HG03095 (cell line): ENCODE measurements around the gene SCFD2.
"Not testable (repeated sequence)": the region's sequence is repeated elsewhere in the genome, so short reads cannot be mapped to it uniquely, and the experiment has no call there.

Source experiments
- ATAC-seq: cut with Tn5 transposase; IDR thresholded peaks from one replicate; pipeline ENCODE4 v1.9.1; 2021; ENCODE audit warnings: moderate library complexity; ENCODE audit not compliant: unreplicated experiment

SCFD2 gene

DNA sequence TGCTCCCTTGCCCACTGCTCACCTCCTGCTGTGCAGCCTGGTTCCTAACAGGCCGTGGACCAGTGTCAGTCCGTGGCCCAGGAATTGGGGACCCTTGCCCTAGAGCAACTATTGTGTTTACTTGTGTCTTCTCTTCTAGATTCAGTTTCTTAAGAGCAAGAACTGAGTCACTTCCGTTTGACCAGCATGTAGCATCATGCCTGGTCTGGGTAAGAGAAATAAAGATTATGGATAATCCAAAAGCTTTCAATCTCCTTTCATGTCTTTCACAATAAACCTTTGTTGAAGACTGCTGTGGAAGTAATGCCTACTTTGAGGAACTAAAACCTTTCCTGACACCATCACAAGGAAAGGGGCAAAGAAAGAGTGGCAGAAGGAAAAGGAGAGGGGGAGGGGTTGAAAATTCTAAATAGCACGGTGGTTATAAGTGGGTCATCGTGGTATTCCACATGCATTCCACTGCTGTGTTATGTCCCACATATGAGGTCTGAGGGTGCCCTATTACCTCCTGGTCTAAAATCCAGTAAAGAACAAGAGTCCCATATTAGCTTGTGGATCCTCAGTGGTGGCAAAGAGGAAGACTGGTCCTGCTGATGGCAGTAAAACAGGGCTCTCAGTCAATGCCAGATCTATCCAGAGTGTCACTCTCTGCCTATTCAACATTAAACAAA, 370.4 kb downstream of the SCFD2 start:
- no peak for ATAC-seq

DNA sequence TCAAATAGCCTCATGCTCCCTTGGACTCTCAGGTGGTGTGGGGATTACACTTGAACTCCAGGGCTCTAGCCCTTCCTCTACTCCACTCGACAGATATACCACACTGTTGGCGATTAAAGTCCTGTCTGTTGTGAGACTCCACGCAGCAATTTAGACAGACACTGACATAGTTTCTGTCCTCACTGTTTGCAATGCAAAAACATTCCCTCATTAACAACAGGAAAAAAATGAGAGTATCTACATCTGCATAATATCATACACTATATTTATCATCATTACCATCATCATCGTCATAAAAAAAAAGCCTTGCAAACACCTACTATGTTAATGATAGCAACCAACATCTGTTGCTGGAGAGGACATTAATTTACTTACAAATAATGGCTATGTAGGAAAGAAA, 371.3 kb downstream of the SCFD2 start:
- no peak for ATAC-seq

- no peak for ATAC-seq
Observed at GRCh38 chr4:52993771-52994170, 372.1 kb downstream of the SCFD2 start.

DNA sequence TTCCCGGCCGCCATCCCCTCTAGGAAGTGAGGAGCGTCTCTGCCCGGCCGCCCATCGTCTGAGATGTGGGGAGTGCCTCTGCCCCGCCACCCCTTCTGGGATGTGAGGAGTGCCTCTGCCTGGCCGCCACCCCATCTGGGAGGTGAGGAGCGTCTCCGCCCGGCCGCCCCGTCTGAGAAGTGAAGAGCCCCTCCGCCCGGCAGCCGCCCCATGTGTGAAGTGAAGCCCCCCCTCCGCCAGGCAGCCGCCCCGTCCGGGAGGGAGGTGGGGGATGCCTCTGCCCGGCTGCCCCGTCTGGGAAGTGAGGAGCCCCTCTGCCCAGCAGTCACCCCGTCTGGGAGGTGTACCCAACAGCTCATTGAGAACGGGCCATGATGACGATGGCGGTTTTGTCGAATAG, 373.3 kb downstream of the SCFD2 start:
- not testable (repeated sequence) for ATAC-seq

DNA sequence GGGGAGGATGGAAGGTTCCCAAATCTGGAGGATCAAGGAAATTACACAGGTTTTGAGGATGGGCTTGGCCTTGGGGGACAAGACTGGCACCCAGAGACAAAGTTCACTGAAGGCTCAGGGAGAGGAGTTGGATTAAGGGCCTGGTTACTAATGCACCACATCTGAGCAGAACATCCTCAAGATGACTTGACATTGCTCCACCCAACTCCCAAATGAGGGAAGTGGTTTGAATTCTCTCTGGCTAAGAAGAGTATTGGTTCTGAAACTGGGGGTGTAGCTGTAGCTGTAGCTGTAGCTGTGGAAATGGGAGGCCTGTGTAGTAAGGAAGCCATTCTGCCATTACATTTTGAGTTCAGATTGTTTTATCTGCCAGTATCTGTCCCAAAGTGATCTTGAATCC, 374.4 kb downstream of the SCFD2 start:
- no peak for ATAC-seq

DNA sequence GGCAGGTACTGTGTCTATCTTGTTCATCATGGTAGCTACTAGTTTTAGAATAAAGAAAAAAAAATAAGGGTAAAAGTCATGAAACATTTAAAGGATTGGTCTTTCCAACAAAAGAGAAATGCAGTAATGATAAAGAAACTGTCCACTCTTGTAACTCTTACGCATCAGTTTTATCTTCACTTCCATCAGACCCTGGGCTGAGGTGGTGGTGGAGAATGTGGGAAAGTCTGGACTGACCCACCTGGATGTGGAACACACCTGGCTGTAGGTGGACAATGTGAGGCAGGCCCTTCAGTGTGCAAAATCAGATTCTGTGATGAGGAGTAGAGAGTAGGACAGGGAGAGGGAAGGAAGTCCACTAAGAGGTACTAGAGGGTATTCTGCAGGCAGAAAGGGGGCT, 375.2 kb downstream of the SCFD2 start:
- ATAC-seq: no peak

DNA sequence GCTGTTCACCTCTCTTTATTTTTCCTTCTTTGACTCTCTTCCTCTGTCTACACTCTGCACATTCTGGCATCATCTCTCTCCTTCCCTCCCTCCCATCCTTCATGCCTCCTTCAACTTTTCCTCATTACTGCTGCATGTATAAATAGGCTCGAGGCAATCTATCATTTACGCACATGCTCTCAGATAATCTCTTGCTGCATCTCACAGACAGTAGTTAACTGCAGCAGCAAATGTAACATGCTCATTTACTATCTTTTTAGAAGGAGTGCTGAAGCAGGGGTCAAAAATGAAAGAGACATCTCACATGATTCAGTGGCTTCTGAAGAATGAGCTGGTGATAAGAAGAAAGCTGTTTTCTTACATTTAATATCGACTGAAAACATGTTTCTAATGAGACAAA, 376.0 kb downstream of the SCFD2 start:
- no peak for ATAC-seq

- ATAC-seq: no peak
Observed at GRCh38 chr4:52987392-52988056, 378.3 kb downstream of the SCFD2 start.

DNA sequence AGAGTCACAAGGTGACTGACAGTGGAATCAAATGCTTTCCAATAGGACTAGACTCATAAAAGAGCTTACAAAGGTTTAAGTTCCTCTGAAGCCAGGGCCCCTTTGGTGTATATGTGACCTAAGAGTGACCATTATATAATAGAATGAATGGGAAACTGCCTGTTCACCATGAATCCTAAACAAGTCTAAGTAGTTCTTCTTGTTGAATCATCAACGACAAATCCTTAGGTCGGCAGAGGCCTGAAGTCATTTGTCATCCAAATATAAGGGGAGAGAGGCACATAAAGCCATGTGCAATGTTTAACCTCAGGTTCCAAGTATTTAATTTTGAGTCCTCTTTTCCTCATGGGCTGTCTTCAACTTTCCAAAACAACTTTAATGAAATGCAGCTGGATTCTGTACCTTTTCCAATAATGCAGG, 381.4 kb downstream of the SCFD2 start:
- ATAC-seq: no peak

- no peak for ATAC-seq
Observed at GRCh38 chr4:52983563-52984303, 382.1 kb downstream of the SCFD2 start.

- no peak for ATAC-seq
Observed at GRCh38 chr4:52982946-52983340, 382.9 kb downstream of the SCFD2 start.

- ATAC-seq: no peak
Observed at GRCh38 chr4:52982255-52982945, 383.5 kb downstream of the SCFD2 start.

- ATAC-seq: no peak
Observed at GRCh38 chr4:52979821-52980590, 385.9 kb downstream of the SCFD2 start.

DNA sequence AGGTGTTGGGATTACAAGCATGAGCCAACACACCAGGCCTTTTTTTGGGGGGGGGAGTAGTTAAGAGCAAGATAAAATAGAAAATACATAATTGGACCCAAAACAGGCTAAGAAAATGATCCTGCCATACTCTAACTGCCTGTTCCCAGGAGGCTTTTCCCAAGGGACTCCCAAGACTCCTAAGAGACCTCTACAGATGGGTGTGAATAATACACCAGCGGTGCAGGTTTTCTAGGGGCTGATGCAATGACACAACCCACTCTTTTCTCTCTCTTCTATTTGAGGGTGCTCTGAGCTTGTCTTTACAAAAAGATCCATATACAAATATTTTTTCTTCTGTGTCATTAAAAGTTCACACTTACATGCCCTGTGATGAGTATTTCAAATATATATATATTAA, 386.8 kb downstream of the SCFD2 start:
- no peak for ATAC-seq

DNA sequence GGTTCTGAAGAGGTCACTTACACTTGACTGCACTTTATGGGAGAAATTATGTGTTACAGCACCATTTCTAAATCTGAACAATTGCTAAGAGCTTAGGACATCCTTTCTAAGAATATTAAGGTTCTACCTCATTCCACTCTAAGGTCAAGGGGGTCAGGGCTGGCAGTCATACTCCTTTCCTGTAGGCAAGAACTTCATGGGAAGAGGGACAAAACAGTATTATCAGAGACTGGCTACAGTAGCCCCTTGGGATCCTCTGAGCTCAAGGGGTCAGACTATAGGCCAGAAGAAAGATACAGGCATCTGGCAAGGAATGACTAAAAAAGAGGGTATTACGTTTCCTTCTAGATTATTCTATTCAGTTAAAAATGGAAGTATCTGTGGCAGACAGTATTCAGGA, 388.6 kb downstream of the SCFD2 start:
- ATAC-seq: no peak

- no peak for ATAC-seq
Observed at GRCh38 chr4:52976523-52977230, 389.2 kb downstream of the SCFD2 start.

- no peak for ATAC-seq
Observed at GRCh38 chr4:52968691-52969090, 397.2 kb downstream of the SCFD2 start.

- no peak for ATAC-seq
Observed at GRCh38 chr4:52968241-52968640, 397.6 kb downstream of the SCFD2 start.

DNA sequence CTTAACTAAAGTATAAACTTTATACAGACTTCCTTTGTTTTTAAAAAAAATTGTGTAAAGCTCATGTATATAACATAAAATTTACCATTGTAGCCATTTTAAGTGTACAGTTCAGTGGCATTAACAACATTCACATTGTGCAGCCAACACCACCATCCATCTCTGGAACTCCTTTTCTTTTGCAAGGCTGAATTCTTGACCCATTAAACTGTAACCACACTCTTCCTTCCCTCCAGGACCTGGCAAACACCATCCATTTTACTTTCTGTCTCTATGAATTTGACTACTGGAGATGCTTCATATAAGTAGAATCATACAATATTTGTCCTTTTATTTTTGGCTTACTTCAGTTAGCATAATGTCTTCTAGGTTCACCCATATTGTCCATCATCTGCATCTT, 399.1 kb downstream of the SCFD2 start:
- ATAC-seq: no peak

- ATAC-seq: no peak
Observed at GRCh38 chr4:52966172-52966571, 399.7 kb downstream of the SCFD2 start.
